HL-60 (cell line): ENCODE data around the gene MANBA.

ENCODE experiments used
- DNase-seq, 2 experiments: peaks; one replicate each; pipeline ENCODE4 v3.0.0-alpha.2; 2010 to 2020; ENCODE audit warnings: low read depth in 1 of 2, low spot score in 1 of 2
- H3K27ac ChIP-seq: fragments of 250-450 bp; sonication (Bioruptor Pico); replicated peaks from 2 replicates; pipeline ENCODE4 v1.5.1; 2020; ENCODE audit warnings: mild to moderate bottlenecking, moderate library complexity
- H3K27me3 ChIP-seq: fragments of 250-450 bp; sonication (Bioruptor Pico); 2 replicates; pipeline ENCODE4 v1.5.1; 2021; ENCODE audit warnings: mild to moderate bottlenecking, moderate library complexity; ENCODE audit not compliant: insufficient read depth, poor library complexity, severe bottlenecking
- H3K4me3 ChIP-seq: replicated peaks from 2 replicates; pipeline ENCODE4 v1.5.1; 2011; ENCODE audit warnings: mild to moderate bottlenecking, control low read depth, low read length; ENCODE audit not compliant: insufficient read depth
- GABPA ChIP-seq: IDR thresholded peaks from 2 replicates; pipeline ENCODE4 v1.6.1; 2012; ENCODE audit warnings: low read depth
- POLR2AphosphoS5 ChIP-seq: IDR thresholded peaks from 2 replicates; pipeline ENCODE4 v1.6.1; 2012; ENCODE audit warnings: low read depth
- SPI1 ChIP-seq: IDR thresholded peaks from 2 replicates; pipeline ENCODE4 v1.6.1; 2012; ENCODE audit warnings: low read depth, mild to moderate bottlenecking, borderline replicate concordance
- TF ChIP-seq, protein P1 (sequence below): IDR thresholded peaks from 2 replicates; pipeline ENCODE4 v1.6.1; 2012; ENCODE audit warnings: low read depth; ENCODE audit not compliant: insufficient replicate concordance
- TF ChIP-seq, protein P2 (sequence below): IDR thresholded peaks from one replicate; pipeline ENCODE4 v1.5.1; 2011; ENCODE audit warnings: low read length, control low read depth, inconsistent platforms; ENCODE audit not compliant: insufficient read depth

MANBA gene

DNA sequence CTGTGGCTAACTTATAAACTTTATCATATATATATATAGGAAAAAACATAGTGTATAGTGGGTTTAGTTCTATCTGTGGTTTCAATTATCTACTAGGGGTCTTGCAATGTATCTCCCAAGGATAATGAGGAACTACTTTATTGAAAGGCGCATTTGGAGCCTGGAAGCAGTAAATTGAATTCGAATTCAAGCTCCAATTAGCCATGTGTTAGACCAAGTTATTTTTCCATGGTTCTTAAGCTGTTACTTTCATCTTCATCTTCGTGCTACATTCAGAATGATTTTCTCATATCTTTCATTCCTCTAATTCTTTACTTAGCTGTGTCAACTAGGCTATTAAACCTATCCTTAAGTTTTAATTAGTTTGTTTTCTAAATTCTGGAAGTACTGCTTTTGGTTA, 27.2 kb upstream of the MANBA start:
- DNase-seq, result no peak
- TF ChIP-seq SPI1, result no peak
- TF ChIP-seq, protein P1, sequence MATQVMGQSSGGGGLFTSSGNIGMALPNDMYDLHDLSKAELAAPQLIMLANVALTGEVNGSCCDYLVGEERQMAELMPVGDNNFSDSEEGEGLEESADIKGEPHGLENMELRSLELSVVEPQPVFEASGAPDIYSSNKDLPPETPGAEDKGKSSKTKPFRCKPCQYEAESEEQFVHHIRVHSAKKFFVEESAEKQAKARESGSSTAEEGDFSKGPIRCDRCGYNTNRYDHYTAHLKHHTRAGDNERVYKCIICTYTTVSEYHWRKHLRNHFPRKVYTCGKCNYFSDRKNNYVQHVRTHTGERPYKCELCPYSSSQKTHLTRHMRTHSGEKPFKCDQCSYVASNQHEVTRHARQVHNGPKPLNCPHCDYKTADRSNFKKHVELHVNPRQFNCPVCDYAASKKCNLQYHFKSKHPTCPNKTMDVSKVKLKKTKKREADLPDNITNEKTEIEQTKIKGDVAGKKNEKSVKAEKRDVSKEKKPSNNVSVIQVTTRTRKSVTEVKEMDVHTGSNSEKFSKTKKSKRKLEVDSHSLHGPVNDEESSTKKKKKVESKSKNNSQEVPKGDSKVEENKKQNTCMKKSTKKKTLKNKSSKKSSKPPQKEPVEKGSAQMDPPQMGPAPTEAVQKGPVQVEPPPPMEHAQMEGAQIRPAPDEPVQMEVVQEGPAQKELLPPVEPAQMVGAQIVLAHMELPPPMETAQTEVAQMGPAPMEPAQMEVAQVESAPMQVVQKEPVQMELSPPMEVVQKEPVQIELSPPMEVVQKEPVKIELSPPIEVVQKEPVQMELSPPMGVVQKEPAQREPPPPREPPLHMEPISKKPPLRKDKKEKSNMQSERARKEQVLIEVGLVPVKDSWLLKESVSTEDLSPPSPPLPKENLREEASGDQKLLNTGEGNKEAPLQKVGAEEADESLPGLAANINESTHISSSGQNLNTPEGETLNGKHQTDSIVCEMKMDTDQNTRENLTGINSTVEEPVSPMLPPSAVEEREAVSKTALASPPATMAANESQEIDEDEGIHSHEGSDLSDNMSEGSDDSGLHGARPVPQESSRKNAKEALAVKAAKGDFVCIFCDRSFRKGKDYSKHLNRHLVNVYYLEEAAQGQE, result no peak
- TF ChIP-seq POLR2AphosphoS5, result no peak
- TF ChIP-seq, protein P2, sequence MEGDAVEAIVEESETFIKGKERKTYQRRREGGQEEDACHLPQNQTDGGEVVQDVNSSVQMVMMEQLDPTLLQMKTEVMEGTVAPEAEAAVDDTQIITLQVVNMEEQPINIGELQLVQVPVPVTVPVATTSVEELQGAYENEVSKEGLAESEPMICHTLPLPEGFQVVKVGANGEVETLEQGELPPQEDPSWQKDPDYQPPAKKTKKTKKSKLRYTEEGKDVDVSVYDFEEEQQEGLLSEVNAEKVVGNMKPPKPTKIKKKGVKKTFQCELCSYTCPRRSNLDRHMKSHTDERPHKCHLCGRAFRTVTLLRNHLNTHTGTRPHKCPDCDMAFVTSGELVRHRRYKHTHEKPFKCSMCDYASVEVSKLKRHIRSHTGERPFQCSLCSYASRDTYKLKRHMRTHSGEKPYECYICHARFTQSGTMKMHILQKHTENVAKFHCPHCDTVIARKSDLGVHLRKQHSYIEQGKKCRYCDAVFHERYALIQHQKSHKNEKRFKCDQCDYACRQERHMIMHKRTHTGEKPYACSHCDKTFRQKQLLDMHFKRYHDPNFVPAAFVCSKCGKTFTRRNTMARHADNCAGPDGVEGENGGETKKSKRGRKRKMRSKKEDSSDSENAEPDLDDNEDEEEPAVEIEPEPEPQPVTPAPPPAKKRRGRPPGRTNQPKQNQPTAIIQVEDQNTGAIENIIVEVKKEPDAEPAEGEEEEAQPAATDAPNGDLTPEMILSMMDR, result no peak
- TF ChIP-seq GABPA, result no peak
- no peak overlapping the region for H3K4me3 ChIP-seq
- H3K27ac ChIP-seq, result no peak overlapping the region
- H3K27me3 ChIP-seq, result no peaks in the 10 kb centered on the region

DNA sequence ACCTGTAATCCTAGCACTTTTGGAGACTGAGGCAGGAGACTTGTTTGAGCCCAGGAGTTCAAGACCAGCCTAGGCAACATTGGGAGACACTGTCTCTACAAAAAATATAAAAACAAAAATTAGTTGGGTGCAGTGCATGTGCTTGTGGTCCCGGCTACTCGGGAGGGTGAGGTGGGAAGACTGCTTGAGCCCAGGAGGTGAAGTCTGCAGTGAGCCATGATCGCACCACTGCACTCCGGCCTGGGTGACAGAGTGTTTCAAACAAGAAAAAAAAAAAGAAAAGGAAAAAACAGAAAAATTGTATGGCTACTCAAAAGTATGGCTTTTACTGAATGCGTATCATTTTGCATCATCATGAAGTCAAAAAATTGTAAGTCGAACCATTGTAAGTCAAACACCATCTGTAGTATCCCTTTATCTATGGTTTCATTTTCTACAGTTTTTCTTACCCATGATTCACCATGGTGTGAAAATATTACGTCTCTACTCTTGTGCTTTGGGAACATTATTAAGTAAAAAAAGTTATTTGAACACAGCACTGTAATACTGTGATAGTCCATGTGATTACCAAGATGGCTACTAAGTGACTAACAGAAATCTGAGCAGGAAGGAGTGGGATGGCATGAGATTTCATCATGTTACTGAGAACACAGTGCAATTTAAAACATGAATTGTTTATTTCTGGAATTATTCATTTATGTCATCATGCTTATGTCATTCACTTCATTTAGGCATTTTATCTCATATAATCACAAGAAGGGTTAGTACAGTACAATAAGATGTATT, 26.5 kb upstream of the MANBA start:
- Histone ChIP-seq H3K27ac (no peak overlapping the region), H3K27me3 (no peaks in the 10 kb centered on the region), H3K4me3 (no peak overlapping the region)
- TF ChIP-seq, protein P1, result no peak
- no peak for TF ChIP-seq SPI1
- TF ChIP-seq, protein P2, result no peak
- TF ChIP-seq POLR2AphosphoS5, result no peak
- TF ChIP-seq GABPA, result no peak
- no peak for DNase-seq

DNA sequence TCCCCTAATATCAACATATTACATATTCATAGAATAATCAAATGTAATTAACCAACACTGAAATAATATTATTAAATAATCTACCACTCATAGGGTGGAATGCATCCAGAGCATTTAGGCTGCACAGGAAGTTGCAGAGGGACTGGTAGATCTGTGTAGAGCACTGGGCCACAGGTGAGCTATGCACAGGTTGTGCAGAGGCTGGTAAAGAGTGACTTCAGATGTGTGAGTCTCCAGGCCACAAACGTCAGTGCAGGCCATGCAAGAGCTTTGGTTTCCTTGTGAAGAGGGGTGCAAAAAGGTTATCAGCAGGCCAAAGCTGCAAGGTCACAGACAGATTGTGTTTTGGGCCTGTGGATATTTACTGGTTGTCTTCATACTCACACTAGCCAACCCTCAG, 25.5 kb upstream of the MANBA start:
- TF ChIP-seq, protein P1, result no peak
- TF ChIP-seq SPI1, result no peak
- TF ChIP-seq, protein P2, result no peak
- no peak for TF ChIP-seq GABPA
- TF ChIP-seq POLR2AphosphoS5, result no peak
- Histone ChIP-seq H3K27me3 (no peaks in the 10 kb centered on the region), H3K4me3 (no peak overlapping the region), H3K27ac (no peak overlapping the region)
- no peak for DNase-seq
